HUES64 (cell line): ENCODE results near the gene SKIC3. TPM values are rescaled to one million over a fixed set of nuclear protein-coding genes. Genes with fewer than 3 reads are reported as not detected.

Source experiments
- H3K27ac ChIP-seq: 2 replicates; pipeline ENCODE4 v1.7.0; 2013; ENCODE audit warnings: low read depth, low read length, inconsistent platforms
- H3K27me3 ChIP-seq: 2 replicates; pipeline ENCODE4 v1.6.1; 2013; ENCODE audit warnings: mild to moderate bottlenecking, low read length; ENCODE audit not compliant: insufficient read depth
- H3K36me3 ChIP-seq: 2 replicates; pipeline ENCODE4 v1.6.1; 2013; ENCODE audit warnings: mild to moderate bottlenecking, low read length; ENCODE audit not compliant: insufficient read depth
- H3K4me1 ChIP-seq: 2 replicates; pipeline ENCODE4 v1.6.1; 2013; ENCODE audit warnings: mild to moderate bottlenecking, low read length, moderate library complexity; ENCODE audit not compliant: insufficient read depth
- H3K4me3 ChIP-seq: 2 replicates; pipeline ENCODE4 v1.5.1; 2013; ENCODE audit warnings: mild to moderate bottlenecking, low read length, moderate library complexity
- H3K9ac ChIP-seq: 2 replicates; pipeline ENCODE4 v1.6.1; 2013; ENCODE audit warnings: mild to moderate bottlenecking, low read depth, low read length
- H3K9me3 ChIP-seq: 2 replicates; pipeline ENCODE4 v1.6.1; 2013; ENCODE audit warnings: low read depth, low read length; ENCODE audit not compliant: insufficient read depth
- WGBS: fragments of 150-250, 120-280 bp; methylation state at CpG from one replicate; pipeline ENCODE4 v1.1.7; 2013; ENCODE audit warnings: missing lambda C conversion rate; 5-methylcytosine and 5-hydroxymethylcytosine counted together
- polyA plus RNA-seq, 2 experiments: library from polyadenylated mRNA; stranded (reverse); fragments of 50-300 nt; gene quantifications; one replicate each; pipeline ENCODE4 v1.2.3, GENCODE V29; 2013

SKIC3 gene
- 39.6 TPM for polyA plus RNA-seq (2013, experiment 1 of 2)
- polyA plus RNA-seq (2013, experiment 2 of 2), result 38.0 TPM

DNA sequence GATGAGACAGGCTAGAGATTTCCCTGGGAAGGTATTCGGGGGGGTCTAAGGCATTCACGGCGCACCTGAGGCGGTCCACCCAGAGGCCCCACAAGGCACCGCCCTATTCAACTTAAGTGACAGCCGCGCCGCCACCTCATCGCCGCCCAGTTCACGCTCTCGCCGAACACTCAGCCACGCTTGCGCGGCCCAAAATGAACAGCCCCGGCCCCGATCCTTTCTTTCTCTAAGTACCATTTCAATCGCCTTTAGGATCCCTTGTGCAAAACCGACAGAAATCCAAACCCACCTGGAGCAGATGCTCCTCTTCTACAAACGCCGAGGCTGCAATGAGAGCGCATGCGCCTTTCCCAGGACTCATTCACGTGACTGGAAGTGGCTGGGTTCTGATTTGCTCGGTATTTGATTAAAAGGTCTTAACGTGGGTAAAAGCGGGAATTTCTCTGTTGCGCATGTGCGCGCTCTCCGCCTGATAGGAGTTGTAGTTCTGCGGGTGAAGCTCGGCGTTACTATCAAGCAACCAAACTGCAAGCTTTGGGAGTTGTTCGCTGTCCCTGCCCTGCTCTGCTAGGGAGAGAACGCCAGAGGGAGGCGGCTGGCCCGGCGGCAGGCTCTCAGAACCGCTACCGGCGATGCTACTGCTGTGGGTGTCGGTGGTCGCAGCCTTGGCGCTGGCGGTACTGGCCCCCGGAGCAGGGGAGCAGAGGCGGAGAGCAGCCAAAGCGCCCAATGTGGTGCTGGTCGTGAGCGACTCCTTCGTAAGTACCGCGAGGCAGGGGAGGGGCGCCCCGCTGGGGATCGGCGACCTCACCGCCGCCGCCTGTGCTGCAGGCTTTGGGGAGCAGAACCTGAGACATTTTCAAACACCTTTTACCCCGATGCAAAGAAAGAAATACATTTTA is at the start of gene SKIC3, which contains the start of gene ARSK:
Gene SKIC3, minus strand, starts transcription at position 331 of the 902 bp plus-strand sequence. CDS start 7,827 bp downstream, outside the sequence.
Gene ARSK, plus strand, starts transcription at position 455 of the 902 bp plus-strand sequence. Its CDS starts 178 bp downstream, at position 633.
- H3K4me1 ChIP-seq, result peaks cover 8% of the 10 kb centered on the region; the same call in 1 of the 2 replicates
- H3K9me3 ChIP-seq, result no peaks in the 10 kb centered on the region
- peak within 1 kb of the TSS; percentile 81 for H3K4me3 ChIP-seq
- whole genome bisulfite sequencing, result under 1% methylated on average over 63 of the region's 63 CpGs
- H3K27me3 ChIP-seq, result no peaks in the 10 kb centered on the region
- H3K9ac ChIP-seq, result peak within 1 kb of the TSS; percentile 82
- peaks cover 15% of the 10 kb centered on the region for H3K36me3 ChIP-seq
- H3K27ac ChIP-seq, result peak within 1 kb of the TSS; percentile 86; the same call in 1 of the 2 replicates

DNA sequence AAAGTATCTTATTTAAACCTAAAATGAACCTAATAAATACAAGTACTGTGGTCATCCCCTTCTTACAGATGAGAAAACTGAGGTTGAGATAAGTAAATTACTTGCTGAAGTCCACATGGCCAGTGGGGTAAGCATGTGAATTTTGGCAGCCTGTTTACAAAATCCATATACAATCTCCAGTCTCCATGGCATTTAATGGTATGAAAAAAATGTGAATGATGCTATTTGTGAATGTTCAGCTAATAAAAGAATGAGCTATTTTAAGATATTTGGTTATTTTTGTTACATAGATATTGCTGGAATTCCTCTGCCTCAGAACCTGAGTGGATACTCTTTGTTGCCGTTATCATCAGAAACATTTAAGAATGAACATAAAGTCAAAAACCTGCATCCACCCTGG is 45.8 kb upstream of the SKIC3 start:
- H3K27ac ChIP-seq, result no peak overlapping the region
- WGBS, result 92% methylated on average over 1 of the region's 1 CpG

DNA sequence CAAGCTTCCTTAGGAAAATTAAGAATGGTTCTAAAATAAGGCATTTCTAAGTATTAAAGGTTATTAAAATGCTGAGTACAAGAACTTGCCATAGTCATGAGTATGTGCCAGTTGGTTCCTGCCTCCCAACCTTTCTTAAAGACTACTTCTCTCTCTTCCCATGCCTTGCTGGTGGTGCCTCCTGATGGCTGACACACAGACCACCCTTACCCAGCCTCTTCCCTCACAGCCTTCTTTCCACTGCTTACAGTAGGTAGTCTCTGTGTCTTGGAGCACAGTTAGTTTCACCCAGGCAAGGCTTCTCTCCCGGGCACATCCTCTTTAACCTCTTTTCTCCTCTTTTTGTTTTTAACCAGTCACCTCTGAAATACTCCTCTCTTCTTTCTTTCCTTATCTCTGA is 44.5 kb upstream of the SKIC3 start:
- H3K4me1 ChIP-seq, result no peaks in the 10 kb centered on the region
- 96% methylated on average over 1 of the region's 1 CpG for WGBS
- no peak overlapping the region for H3K9ac ChIP-seq
- no peaks in the 10 kb centered on the region for H3K9me3 ChIP-seq
- no peak overlapping the region for H3K27ac ChIP-seq
- H3K4me3 ChIP-seq, result no peak overlapping the region
- peaks cover 13% of the 10 kb centered on the region; the same call in 1 of the 2 replicates for H3K36me3 ChIP-seq
- no peaks in the 10 kb centered on the region for H3K27me3 ChIP-seq

More for the DNA sequence above, 45.8 kb upstream of the SKIC3 start:
- Histone ChIP-seq H3K4me1 (no peaks in the 10 kb centered on the region), H3K4me3 (no peak overlapping the region), H3K27me3 (no peaks in the 10 kb centered on the region), H3K36me3 (peaks cover 13% of the 10 kb centered on the region; the same call in 1 of the 2 replicates), H3K9ac (no peak overlapping the region), H3K9me3 (no peaks in the 10 kb centered on the region)

DNA sequence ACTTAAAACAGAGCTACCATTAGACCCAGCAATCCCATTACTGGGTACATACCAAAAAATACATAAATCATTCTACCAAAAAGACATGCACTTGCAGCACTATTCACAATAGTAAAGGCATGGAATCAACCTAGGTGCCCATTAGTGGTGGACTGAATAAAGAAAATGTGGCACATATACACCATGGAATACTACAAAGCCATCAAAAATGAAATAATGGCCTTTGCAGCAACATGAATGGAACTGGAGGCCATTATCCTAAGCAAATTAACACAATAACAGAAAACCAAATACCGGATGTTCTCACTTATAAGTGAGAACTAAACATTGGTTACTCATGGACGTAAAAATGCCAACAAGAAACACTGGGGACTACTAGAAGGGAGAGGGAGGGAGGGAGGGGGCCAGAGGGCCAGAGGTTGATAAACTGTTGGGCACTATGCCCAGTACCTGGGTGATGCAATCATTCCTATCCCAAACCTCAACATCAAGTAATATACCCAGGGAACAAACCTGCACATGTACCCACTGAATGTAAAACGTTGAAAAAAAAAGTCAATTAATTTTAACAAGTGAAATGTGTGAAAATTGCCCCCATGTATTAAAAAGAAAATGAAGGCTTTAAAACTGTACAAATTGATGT is 40.6 kb upstream of the SKIC3 start:
- no peaks in the 10 kb centered on the region for H3K27me3 ChIP-seq
- no peaks in the 10 kb centered on the region for H3K4me1 ChIP-seq
- WGBS, result 96% methylated on average over 3 of the region's 3 CpGs
- H3K9ac ChIP-seq, result no peak overlapping the region
- H3K27ac ChIP-seq, result no peak overlapping the region
- H3K9me3 ChIP-seq, result no peaks in the 10 kb centered on the region
- no peak overlapping the region for H3K4me3 ChIP-seq
- H3K36me3 ChIP-seq, result 0 out of 2 replicates have a peak, but pooled peaks cover 5% of the 10 kb centered on the region

DNA sequence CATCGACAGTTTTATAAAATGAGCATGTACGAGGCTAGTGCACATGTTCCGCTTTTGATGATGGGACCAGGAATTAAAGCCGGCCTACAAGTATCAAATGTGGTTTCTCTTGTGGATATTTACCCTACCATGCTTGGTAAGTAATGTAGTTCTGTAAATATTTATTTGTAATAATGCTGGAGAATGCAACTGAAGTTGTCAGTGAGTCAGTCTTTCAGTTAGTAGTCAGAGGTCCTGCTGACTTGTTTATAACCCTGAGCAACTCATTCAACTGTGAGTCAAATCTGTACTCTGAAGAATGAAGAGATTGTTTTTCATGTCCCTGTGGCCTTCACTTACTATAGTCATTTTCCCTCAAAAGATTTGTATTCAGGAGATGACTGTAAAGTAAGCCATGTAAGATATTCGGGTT is 36.7 kb upstream of the SKIC3 start:
- Histone ChIP-seq H3K9me3 (no peaks in the 10 kb centered on the region), H3K27ac (no peak overlapping the region), H3K27me3 (no peaks in the 10 kb centered on the region), H3K4me3 (no peak overlapping the region), H3K4me1 (no peaks in the 10 kb centered on the region), H3K36me3 (0 out of 2 replicates have a peak, but pooled peaks cover 5% of the 10 kb centered on the region), H3K9ac (no peak overlapping the region)
- 95% methylated on average over 4 of the region's 5 CpGs for WGBS

DNA sequence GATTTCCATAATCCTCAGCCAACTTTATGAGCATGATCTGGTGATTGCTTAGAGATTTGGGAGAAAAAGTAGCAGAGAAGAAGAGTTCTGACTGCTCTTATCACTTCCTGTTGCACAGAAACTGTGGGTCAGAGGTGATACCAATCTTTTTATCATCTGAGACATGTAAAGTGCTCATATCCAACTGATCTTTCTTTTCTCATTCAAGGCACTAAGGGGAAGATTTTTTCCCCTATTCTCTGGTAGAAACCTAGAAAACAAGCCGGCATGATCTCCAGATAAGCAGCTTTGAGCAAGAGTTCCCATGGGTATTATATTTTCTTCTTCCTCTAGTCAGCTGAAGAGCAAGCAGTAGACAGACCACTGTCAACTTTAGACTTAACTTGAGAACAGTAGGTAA is 36.1 kb upstream of the SKIC3 start:
- Histone ChIP-seq H3K27me3 (no peaks in the 10 kb centered on the region), H3K9ac (no peak overlapping the region), H3K4me1 (no peaks in the 10 kb centered on the region), H3K9me3 (no peaks in the 10 kb centered on the region), H3K36me3 (0 out of 2 replicates have a peak, but pooled peaks cover 5% of the 10 kb centered on the region), H3K27ac (no peak overlapping the region), H3K4me3 (no peak overlapping the region)
- WGBS, result 95% methylated on average over 1 of the region's 1 CpG

DNA sequence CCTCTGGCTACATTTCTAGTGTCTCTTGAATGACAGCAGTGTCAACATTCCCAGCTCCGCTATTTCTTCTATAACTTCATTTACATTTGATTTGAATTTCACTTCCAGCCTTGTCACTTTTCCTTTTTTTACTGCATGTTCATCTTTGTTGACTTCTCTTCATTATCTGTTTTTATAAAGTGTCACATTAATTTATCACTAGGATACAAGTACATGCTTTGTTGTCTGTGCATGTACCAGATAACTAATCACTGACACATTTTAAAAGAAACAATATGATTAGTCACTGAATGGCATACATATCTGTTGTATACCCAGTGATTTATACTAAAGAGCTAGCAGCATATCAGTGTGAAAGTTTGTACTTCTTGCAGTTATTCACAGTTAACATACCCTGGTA is 29.2 kb upstream of the SKIC3 start:
- no peaks in the 10 kb centered on the region for H3K4me1 ChIP-seq
- no peak overlapping the region for H3K9ac ChIP-seq
- no peak overlapping the region for H3K27ac ChIP-seq
- no peaks in the 10 kb centered on the region for H3K9me3 ChIP-seq
- no peak overlapping the region for H3K4me3 ChIP-seq
- H3K36me3 ChIP-seq, result peaks cover 4% of the 10 kb centered on the region; the same call in 1 of the 2 replicates
- WGBS, result 98% methylated on average over 1 of the region's 1 CpG
- no peaks in the 10 kb centered on the region for H3K27me3 ChIP-seq

DNA sequence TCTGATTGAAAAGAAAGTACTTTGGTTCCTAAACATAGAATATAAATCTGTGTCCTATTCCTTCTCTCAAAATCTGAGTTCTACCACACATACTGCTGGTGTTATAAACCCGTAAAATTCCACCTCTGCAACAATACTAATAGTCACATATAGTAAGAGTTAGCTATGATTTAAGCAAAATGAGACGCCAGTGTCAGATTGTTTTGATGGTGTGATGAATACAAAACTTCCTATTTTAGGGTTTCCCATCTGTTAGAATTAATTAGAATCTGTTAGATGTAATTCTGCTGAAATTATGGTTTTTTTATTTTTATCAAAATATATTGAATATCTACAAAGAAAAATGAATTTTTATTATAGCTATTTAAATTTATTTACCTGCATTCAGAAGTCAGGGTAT is 26.8 kb upstream of the SKIC3 start:
- Histone ChIP-seq H3K9ac (no peak overlapping the region), H3K27me3 (no peaks in the 10 kb centered on the region), H3K4me1 (no peaks in the 10 kb centered on the region), H3K4me3 (no peak overlapping the region), H3K27ac (no peak overlapping the region), H3K36me3 (peaks cover 4% of the 10 kb centered on the region; the same call in 1 of the 2 replicates), H3K9me3 (no peaks in the 10 kb centered on the region)
- WGBS, result 83% methylated on average over 2 of the region's 2 CpGs

DNA sequence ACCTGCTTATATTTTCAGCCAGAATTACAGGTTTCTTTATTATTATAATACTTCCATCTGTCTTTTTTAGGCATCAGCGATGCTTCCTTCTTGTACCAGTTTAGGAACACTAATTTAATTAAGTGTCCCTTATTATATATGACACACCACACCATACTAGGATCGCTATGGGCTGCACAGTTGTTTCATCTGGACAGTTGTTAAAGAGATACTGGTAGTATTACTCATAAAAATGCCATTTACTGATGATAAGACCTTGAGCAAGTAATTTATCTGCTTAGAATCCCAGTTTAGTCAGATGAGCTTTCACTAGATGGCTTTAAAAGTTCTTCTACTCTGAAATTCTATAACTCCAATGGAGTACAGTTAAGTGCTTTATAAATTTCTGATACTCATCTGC is 17.2 kb upstream of the SKIC3 start:
- Histone ChIP-seq H3K36me3 (peaks cover 27% of the 10 kb centered on the region), H3K9ac (no peak overlapping the region), H3K27ac (no peak overlapping the region), H3K4me1 (no peaks in the 10 kb centered on the region), H3K4me3 (no peak overlapping the region), H3K27me3 (no peaks in the 10 kb centered on the region), H3K9me3 (no peaks in the 10 kb centered on the region)
- WGBS, result 100% methylated on average over 1 of the region's 2 CpGs

DNA sequence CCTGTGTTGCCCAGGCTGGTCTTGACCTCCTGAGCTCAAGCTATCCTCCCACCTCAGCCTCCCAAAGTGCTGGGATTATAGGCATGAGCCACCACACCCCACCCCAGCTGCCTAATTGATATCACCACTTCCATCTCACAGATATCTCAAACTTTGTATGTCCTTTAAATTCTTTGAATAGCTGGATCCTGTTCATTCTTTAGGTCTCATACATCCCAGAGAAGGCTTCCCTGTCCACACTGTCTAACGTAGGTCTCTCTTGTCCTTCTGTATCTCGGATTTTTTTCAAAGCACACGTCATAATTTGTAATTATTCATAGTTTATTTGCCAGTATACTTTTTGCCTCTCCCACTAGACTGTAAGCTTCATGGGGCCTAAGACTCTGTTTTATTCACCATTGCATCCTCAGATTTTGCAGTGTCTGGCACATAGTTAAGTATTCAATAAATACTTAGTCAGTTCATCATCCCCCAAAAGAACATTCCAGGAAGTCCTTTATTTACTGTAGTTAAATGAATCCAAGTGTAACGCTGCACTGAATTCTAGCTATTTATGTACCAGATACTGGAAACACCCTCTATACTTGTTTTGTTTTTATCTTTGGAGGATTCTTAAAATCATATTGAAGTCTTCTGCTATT is 10.6 kb upstream of the SKIC3 start:
- H3K9ac ChIP-seq, result no peak overlapping the region
- WGBS, result 96% methylated on average over 3 of the region's 4 CpGs
- peaks cover 27% of the 10 kb centered on the region for H3K36me3 ChIP-seq
- no peaks in the 10 kb centered on the region for H3K27me3 ChIP-seq
- no peaks in the 10 kb centered on the region for H3K9me3 ChIP-seq
- H3K27ac ChIP-seq, result no peak overlapping the region
- no peaks in the 10 kb centered on the region for H3K4me1 ChIP-seq
- no peak overlapping the region for H3K4me3 ChIP-seq
